Lower lobe of right lung (tissue), 2 donors: ENCODE measurements around the gene PLEKHA6. TPM values are rescaled to one million over a fixed set of nuclear protein-coding genes. Genes with fewer than 3 reads are reported as not detected.

Experiments used
- ATAC-seq, 2 donors: fragments of 200-7000 bp; cut with Tn5 transposase; one replicate each; pipeline ENCODE4 v1.9.1; 2020 to 2022; ENCODE audit warnings: mild to moderate bottlenecking in 2 of 2, moderate library complexity in 2 of 2
- DNase-seq: peaks from one replicate; pipeline ENCODE4 v3.0.0-alpha.2; 2020
- H3K27ac ChIP-seq: fragments of 200-600 bp; one replicate; pipeline ENCODE4 v1.8.0; 2022
- H3K27me3 ChIP-seq: fragments of 200-600 bp; one replicate; pipeline ENCODE4 v1.8.0; 2022; ENCODE audit warnings: low read depth
- H3K36me3 ChIP-seq: fragments of 200-600 bp; one replicate; pipeline ENCODE4 v1.8.0; 2022; ENCODE audit warnings: mild to moderate bottlenecking
- H3K4me1 ChIP-seq: fragments of 200-600 bp; one replicate; pipeline ENCODE4 v1.8.0; 2022
- H3K4me3 ChIP-seq: fragments of 200-600 bp; one replicate; pipeline ENCODE4 v1.8.0; 2022; ENCODE audit warnings: mild to moderate bottlenecking
- H3K9me3 ChIP-seq: fragments of 200-600 bp; one replicate; pipeline ENCODE4 v1.8.0; 2022
- CTCF ChIP-seq: fragments of 200-600 bp; IDR thresholded peaks from one replicate; pipeline ENCODE4 v1.8.0; 2022; ENCODE audit warnings: antibody characterized with exemption, mild to moderate bottlenecking
- intact Hi-C: fragments of 100-400 bp; cut with DNase I; formaldehyde crosslinking; loops from one replicate; pipeline ENCODE4 v1.11.0; 2022
- total RNA-seq: library from RNA; stranded (reverse); fragmentation: NEBNext Ultra II Directional; extraction: Animal tissue kit (Norgen Biotek cat#: 25700); gene quantifications from one replicate; pipeline ENCODE4 v1.2.1, GENCODE V29; 2021
- donor health status: DM: no; HTN: yes; CAD: no; lungs with severe emphysema.

Gene PLEKHA6
- total RNA-seq, 1 donor from 2014 or later, result 7.6 TPM

- no peaks in the 10 kb centered on the region for H3K9me3 ChIP-seq
- DNase-seq, result no peak
- no peak for ATAC-seq
- peaks cover 29% of the 10 kb centered on the region for H3K4me1 ChIP-seq
- no peak overlapping the region for H3K27ac ChIP-seq
- TF ChIP-seq CTCF, result no peak
- intact Hi-C loops, result no loop called here
- H3K36me3 ChIP-seq, result peaks cover 81% of the 10 kb centered on the region
- H3K4me3 ChIP-seq, result no peak overlapping the region
- H3K27me3 ChIP-seq, result no peaks in the 10 kb centered on the region
Measured at GRCh38 chr1:204401730-204402129, 42.0 kb upstream of the PLEKHA6 start.

- TF ChIP-seq CTCF, result no peak
Measured at GRCh38 chr1:204400882-204401510, 41.3 kb upstream of the PLEKHA6 start.

DNA sequence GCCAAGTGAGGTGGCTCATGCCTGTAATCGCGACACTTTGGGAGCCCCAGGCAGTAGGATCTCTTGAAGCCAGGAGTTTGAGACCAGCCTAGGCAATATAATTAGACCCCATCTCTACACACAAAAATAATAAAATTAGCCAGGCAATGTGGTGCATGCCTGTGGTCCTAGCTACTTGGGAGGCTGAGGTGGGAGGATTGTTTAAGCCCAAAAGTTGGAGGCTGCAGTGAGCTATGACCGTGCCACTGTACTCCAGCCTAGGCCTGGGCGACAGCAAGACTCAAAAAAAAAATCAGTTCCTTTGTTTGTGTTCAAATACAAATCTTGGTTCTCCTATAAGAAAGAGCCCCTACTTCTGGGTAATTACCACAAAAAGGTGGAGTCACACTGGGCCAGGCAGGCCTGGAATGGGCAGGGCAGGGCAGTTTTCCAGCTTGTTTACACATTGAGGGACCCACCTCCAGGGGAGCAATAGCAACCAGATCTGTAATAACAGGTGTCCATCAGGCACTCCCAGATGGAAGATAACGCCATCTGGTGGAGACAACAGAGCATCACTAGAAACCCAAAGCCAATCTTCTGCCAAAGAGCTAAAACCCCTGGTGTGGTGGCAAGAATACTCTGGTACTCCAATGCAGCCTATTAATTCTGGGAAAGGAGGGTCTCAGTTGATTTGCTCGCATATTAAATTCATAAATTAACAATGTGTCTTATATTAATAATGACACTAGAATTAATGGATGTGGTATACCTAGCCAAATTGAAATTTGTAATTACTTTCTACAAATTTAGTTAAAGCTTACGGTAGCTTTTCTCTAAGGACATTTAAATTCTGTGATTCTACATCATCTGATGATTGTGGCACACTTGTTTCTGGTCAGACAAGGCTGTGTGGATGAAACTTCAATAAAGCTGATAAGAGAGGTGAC is 38.7 kb upstream of the PLEKHA6 start:
- H3K4me3 ChIP-seq, result no peak overlapping the region
- H3K9me3 ChIP-seq, result no peaks in the 10 kb centered on the region
- DNase-seq (peak; percentile 75), ATAC-seq (peak; percentile 92 to 97)
- intact Hi-C loops, result no loop called here
- no peaks in the 10 kb centered on the region for H3K27me3 ChIP-seq
- TF ChIP-seq CTCF, result peak; percentile 82
- H3K27ac ChIP-seq, result peak overlapping the region; percentile 55
- peaks cover 50% of the 10 kb centered on the region for H3K36me3 ChIP-seq
- H3K4me1 ChIP-seq, result peaks cover 5% of the 10 kb centered on the region

More at GRCh38 chr1:204400882-204401510, 41.3 kb upstream of the PLEKHA6 start:
- H3K4me3 ChIP-seq, result no peak overlapping the region
- H3K27me3 ChIP-seq, result no peaks in the 10 kb centered on the region
- H3K27ac ChIP-seq, result no peak overlapping the region
- H3K9me3 ChIP-seq, result no peaks in the 10 kb centered on the region
- ATAC-seq (no peak), DNase-seq (no peak)
- H3K4me1 ChIP-seq, result peaks cover 22% of the 10 kb centered on the region
- intact Hi-C loops, result no loop called here
- peaks cover 75% of the 10 kb centered on the region for H3K36me3 ChIP-seq

DNA sequence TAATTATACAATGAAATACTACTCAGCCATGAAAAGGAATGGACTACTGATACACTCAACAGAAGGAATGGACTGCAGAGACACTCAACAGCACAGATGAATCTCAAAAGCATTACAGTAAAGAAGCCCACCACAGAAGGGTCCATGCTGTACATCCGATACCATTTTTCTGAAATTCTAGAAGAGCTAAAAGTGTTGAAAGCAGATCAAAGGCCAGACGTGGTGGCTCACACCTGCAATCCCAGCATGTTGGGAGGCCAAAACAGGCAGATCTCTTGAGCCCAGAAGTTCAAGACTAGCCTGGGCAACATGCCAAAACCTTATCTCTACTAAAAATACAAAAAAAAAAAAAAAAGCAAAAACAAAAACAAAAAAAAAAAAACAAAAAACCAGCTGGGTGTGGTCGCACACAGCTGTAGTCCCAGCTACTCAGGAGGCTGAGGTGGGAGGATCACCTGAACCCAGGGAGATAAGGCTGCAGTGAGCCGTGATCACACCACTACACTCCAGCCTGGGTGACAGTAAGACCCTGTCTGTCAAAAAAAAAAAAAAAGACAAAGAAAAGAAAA is 36.4 kb upstream of the PLEKHA6 start:
- ATAC-seq (no peak), DNase-seq (no peak)
- peaks cover 26% of the 10 kb centered on the region for H3K36me3 ChIP-seq
- H3K27ac ChIP-seq, result no peak overlapping the region
- peaks cover 5% of the 10 kb centered on the region for H3K4me1 ChIP-seq
- H3K4me3 ChIP-seq, result no peak overlapping the region
- intact Hi-C loops, result no loop called here
- no peaks in the 10 kb centered on the region for H3K9me3 ChIP-seq
- no peaks in the 10 kb centered on the region for H3K27me3 ChIP-seq
- no peak for TF ChIP-seq CTCF

DNA sequence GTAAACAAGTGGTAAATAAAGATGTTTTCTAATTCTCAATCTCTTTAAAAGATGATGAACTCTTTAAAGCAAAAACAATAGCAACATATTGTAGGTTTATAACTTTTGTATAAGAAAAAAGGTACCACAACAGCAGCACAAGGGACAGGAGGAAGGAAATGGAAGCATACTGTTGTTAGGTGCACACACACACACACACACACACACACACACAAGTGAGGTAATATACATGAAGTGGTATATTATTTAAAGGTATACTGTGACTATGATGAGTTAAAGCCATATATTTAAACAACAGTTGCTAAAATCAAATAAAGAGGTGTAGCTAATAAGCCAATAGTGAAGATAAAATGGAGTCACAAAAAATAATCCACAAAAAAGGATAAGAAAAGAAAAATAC is 31.9 kb upstream of the PLEKHA6 start:
- Histone ChIP-seq H3K36me3 (no peaks in the 10 kb centered on the region), H3K4me1 (no peaks in the 10 kb centered on the region), H3K9me3 (no peaks in the 10 kb centered on the region), H3K27me3 (no peaks in the 10 kb centered on the region), H3K27ac (no peak overlapping the region), H3K4me3 (no peak overlapping the region)
- DNase-seq (no peak), ATAC-seq (no peak)
- intact Hi-C loops, result no loop called here
- no peak for TF ChIP-seq CTCF
